ENCODE results near the gene NTM.

DNA sequence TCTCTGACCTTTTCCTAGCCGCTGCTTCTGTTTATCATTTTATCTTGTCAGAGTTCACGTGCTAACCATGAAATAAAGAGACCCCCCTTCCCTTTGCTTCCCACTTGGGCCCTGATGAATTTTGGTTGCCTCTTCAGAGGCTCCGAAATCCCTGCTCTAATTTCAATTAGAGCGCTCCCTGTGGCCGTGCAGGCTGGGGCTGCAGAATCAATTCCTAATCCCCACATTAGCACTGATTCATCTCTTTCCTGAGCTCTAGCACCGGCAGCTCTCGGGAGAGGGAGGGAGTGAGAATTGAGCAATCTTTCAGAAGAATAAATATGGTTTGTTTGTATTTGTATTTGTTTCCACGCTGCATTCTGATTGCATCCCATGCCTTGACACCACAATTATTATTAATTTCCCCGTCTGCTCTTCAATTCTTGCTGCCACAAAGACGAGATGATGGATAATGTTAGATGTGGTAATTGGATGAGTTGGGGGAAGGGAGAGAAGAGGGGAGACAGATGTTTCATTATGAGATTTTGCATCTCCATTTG, 76.9 kb downstream of the NTM start:
- TF ChIP-seq, protein P1, sequence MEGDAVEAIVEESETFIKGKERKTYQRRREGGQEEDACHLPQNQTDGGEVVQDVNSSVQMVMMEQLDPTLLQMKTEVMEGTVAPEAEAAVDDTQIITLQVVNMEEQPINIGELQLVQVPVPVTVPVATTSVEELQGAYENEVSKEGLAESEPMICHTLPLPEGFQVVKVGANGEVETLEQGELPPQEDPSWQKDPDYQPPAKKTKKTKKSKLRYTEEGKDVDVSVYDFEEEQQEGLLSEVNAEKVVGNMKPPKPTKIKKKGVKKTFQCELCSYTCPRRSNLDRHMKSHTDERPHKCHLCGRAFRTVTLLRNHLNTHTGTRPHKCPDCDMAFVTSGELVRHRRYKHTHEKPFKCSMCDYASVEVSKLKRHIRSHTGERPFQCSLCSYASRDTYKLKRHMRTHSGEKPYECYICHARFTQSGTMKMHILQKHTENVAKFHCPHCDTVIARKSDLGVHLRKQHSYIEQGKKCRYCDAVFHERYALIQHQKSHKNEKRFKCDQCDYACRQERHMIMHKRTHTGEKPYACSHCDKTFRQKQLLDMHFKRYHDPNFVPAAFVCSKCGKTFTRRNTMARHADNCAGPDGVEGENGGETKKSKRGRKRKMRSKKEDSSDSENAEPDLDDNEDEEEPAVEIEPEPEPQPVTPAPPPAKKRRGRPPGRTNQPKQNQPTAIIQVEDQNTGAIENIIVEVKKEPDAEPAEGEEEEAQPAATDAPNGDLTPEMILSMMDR (IDR thresholded peaks at IDR 0.05; ENCODE audit: low read length) = no peak
- TF ChIP-seq EZH2 (IDR thresholded peaks at IDR 0.05; ENCODE audit: borderline replicate concordance, low read length) = no peak

Data from OCI-LY1 (cell line).